Measurements from ENCODE around the gene PCSK6.

The PCSK6 gene

DNA sequence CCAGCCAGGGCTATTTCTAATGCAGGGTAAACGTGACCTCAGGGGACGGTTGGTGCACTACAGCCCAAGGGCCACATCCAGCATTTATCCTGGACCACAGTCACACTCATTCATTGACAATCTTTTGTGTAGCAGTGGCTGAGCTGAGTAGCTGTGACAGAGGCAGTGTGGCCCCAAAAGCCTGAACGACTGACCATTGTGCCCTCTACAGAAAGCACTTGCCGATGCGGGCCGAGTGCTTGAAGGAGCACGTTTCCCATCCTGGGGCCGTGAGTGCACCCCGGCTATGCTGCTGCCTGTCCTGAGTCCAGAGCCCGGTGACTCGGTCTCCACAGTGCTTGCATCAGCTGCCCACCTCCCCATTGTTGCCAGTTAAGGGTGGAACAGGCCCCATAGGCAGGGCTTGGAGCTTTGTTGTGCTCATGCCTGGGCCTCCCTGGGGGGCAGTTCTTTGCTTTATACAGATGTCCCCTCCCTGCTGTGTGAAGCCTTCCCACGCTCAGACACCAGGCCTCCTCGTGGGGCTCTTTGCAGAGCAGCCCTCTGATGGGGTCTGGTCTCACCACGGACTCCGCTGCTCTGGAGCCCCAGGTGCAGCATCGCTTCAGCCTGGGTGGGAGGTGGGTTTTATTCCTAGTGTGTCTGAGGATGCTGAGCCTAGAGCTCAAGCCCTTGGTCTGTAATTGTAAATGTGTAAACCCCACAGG lies 181.5 kb downstream of the PCSK6 start:
- TF ChIP-seq, protein P1, sequence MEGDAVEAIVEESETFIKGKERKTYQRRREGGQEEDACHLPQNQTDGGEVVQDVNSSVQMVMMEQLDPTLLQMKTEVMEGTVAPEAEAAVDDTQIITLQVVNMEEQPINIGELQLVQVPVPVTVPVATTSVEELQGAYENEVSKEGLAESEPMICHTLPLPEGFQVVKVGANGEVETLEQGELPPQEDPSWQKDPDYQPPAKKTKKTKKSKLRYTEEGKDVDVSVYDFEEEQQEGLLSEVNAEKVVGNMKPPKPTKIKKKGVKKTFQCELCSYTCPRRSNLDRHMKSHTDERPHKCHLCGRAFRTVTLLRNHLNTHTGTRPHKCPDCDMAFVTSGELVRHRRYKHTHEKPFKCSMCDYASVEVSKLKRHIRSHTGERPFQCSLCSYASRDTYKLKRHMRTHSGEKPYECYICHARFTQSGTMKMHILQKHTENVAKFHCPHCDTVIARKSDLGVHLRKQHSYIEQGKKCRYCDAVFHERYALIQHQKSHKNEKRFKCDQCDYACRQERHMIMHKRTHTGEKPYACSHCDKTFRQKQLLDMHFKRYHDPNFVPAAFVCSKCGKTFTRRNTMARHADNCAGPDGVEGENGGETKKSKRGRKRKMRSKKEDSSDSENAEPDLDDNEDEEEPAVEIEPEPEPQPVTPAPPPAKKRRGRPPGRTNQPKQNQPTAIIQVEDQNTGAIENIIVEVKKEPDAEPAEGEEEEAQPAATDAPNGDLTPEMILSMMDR (IDR thresholded peaks at IDR 0.05): no peak

DNA sequence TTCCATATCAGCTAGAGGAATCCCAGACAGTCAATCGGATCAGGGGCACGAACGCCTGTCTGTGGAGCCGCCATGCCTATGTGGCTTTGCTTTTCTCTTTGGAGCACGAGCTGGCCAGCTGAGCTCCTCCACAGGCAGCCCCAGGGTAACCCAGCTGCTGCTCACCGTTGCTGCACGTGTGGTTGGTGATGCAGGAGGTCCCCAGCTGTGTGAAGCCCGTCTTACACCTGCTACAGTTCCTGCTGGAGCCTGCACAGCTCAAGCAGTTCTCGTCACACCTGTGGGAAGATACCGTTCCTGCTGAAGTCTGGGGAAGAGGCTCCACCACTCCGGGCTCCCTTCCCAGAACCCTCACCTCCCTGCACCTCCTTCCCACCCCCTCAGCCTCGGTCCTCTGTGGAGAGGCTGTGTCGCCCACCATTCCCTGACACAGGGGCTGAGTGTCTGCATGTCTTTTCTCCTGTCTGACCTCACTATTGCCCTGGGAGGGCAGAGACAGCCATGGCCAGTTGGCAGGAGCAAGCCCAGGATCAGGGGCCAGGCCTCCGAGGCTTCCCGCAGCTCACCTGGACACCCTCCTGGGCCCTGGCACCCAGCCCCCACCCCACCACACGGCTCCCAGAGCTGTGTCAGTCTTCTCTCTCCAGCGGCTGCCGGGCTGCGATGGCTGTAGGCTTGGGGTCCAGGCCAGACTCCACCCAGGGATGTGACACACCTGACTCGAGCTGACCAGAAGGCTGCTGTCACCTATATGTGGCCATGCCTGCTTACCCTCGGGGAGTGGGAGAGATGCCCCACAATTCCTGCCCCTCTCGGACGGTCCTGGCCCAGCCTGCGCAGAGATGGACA lies 182.2 kb downstream of the PCSK6 start:
- TF ChIP-seq, protein P1 (IDR thresholded peaks at IDR 0.05): no peak

DNA sequence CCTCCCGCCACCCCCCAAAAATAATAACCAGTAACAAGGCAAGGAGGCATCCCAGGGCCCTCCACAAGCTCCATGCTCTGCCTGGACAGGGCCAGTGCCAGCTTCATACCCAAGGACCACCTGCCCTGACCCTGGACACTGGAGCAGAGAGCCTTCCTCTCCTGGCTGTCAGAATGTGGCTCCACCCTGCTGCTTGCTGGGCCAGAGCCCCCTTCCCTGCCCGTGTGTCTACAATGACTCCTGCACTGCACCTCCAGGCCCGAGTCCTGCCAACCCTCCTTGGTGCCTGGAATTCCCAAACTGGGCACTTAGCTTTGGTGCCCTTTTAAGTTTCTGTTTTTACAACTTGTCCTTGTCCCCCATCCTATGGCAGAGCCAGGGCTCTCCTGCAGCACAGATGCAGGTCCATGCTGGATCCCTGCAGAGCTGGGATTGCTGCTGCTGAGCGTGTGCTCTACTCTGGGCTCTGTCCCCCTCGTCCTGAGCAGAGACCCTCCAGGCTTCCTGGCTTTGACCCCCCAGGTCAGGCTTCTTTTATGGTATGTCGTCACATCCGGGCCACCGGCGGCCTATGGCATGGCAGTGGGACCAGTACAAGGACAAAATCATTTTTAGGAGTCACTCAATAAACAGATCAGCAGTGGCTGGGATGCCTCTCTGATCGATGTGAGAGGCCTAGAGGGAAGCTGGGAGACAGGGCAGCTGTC lies 183.0 kb downstream of the PCSK6 start:
- TF ChIP-seq, protein P1 (IDR thresholded peaks at IDR 0.05): no peak

DNA sequence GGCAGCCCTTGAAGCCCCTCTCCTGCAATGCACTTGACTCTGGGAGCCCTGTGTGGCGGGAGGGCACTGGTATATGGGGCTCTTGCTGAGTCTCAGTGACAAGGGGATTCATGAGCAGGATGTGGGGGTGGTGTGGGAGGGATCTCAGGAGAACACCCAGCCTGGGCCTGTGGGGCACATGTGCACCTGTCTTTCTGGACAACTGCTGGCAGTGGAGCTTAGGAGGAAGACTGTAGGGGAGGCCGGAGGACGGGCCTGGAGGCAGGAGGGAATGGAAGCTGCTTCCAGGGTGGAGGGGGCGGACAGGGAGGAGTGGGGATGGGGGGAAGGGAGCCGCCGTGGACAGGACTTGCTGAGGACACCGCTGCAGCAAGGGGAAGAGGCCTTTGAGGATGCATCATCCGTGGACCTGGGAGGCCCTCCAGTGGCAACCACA lies 183.7 kb downstream of the PCSK6 start:
- TF ChIP-seq, protein P1 (IDR thresholded peaks at IDR 0.05): no peak

DNA sequence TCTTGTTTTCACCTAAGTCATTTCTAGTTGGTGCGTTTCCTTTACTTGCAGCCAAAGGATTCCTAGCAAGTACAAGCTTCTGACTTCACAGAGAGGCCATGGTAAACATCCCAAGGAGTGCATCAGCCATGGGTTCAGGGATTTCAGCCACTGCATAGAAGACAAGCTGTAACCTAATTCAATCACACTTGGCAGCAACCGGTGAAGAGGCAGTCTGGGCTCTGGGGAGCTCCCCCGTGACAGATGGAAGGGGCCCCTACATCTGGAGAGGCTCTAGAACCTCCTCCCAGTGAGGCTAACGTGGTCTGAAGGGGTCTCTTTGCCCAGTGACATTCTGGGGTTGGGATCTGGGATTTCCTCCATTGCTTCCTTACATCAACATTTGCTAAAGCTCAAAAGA lies 186.1 kb downstream of the PCSK6 start:
- TF ChIP-seq, protein P1 (IDR thresholded peaks at IDR 0.05): no peak

GRCh38 chr15:101296418-101297405 lies 192.8 kb downstream of the PCSK6 start:
- TF ChIP-seq, protein P1 (IDR thresholded peaks at IDR 0.05): no peak

All from LNCAP (cell line).